Chondrocyte (in vitro differentiated cells): Measurements from ENCODE around the gene IL17B. TPM values are rescaled to one million over a fixed set of nuclear protein-coding genes. Genes with fewer than 3 reads are reported as not detected.

Experiments
- DNase-seq: peaks from one replicate; pipeline ENCODE4 v3.0.0; 2021; ENCODE audit warnings: mixed read lengths, low spot score
- H3K27ac Mint-ChIP-seq: one replicate; pipeline ENCODE4 v1.8.0; 2021; ENCODE audit warnings: mild to moderate bottlenecking, moderate library complexity, mixed read lengths; ENCODE audit not compliant: unreplicated experiment
- H3K27me3 Mint-ChIP-seq: 2 replicates; pipeline ENCODE4 v1.8.0; 2021; ENCODE audit warnings: low read depth, mixed read lengths
- H3K36me3 Mint-ChIP-seq: 2 replicates; pipeline ENCODE4 v1.8.0; 2021; ENCODE audit warnings: low read depth, mixed read lengths
- H3K4me1 Mint-ChIP-seq: 2 replicates; pipeline ENCODE4 v1.8.0; 2021; ENCODE audit warnings: low read depth, mild to moderate bottlenecking, mixed read lengths
- H3K4me3 Mint-ChIP-seq: one replicate; pipeline ENCODE4 v1.8.0; 2021; ENCODE audit warnings: mild to moderate bottlenecking, moderate library complexity, mixed read lengths; ENCODE audit not compliant: unreplicated experiment
- H3K9me3 Mint-ChIP-seq: 2 replicates; pipeline ENCODE4 v1.8.0; 2021; ENCODE audit warnings: low read depth, mixed read lengths
- total RNA-seq: library from RNA; stranded (reverse); gene quantifications from 3 replicates; pipeline ENCODE4 v1.2.1, GENCODE V29; 2021
- TF ChIP-seq, protein P1 (sequence below): fragments of 200-600 bp; sonication (generic); IDR thresholded peaks from 2 replicates; pipeline ENCODE4 v1.5.0; 2021; ENCODE audit warnings: antibody characterized with exemption, mild to moderate bottlenecking, moderate library complexity

Gene IL17B
- total RNA-seq, 1 donor from 2014 or later: 4.6 TPM

DNA sequence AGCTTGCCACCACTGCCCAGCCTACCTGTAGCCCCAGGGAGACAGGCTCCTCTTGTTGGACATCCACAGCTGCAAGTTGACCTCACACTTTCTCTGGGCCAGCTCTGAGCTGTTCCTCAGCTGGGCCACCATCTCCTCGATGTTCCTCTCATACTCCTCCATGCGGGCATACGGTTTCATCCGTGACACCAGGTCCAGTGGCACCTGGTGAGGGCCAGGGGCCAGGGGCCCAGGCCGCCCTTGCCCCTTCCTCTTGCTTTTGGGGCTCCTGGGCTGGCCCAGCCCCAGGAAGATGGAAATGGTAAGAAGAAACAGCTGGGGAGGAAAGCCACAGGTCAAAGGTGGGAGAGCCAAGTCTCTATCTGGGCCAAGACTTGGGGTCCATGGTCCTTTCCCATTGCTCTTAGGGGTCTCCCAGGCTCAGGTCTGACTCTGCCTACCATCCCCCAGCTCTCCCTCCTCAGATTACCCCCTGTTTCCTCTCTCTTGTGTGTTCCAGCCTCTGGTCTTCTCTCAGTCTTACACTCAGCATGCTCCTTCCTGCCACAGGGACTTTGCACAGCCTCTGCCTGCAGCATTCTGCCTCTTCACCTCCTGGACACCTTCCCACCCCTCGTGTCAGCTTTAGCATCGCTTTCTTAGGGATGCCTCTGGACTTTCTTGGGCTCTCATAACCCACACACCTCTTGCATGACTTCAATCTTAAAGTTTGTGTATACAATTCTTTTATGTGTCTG lies 2.2 kb downstream of the IL17B start:
- Mint-ChIP-seq H3K27ac (no peak overlapping the region), H3K36me3 (no peaks in the 10 kb centered on the region), H3K27me3 (no peaks in the 10 kb centered on the region), H3K4me3 (no peak overlapping the region), H3K9me3 (no peaks in the 10 kb centered on the region), H3K4me1 (peaks cover 44% of the 10 kb centered on the region)
- TF ChIP-seq, protein P1, sequence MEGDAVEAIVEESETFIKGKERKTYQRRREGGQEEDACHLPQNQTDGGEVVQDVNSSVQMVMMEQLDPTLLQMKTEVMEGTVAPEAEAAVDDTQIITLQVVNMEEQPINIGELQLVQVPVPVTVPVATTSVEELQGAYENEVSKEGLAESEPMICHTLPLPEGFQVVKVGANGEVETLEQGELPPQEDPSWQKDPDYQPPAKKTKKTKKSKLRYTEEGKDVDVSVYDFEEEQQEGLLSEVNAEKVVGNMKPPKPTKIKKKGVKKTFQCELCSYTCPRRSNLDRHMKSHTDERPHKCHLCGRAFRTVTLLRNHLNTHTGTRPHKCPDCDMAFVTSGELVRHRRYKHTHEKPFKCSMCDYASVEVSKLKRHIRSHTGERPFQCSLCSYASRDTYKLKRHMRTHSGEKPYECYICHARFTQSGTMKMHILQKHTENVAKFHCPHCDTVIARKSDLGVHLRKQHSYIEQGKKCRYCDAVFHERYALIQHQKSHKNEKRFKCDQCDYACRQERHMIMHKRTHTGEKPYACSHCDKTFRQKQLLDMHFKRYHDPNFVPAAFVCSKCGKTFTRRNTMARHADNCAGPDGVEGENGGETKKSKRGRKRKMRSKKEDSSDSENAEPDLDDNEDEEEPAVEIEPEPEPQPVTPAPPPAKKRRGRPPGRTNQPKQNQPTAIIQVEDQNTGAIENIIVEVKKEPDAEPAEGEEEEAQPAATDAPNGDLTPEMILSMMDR: no peak
- no peak for DNase-seq

DNA sequence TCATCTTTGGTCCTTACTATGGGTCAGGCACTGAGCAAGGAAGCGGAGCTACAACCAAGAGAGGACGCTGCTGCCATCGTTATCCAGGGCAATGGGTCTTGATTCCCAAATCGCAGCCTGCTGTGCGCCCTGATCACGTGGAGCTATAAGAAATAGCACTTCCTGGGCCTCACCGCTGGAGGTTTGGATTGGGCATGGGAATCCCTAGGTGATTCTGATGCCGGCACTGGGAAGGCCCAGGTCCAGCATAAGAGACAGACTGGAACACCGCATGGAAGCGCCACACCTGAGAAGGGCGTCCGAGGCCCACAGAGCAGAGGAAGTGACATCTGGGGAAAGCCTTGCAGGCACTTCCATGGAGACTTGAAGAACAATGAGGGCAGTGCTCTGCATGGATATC lies 3.0 kb downstream of the IL17B start:
- H3K27me3 Mint-ChIP-seq: no peaks in the 10 kb centered on the region

DNA sequence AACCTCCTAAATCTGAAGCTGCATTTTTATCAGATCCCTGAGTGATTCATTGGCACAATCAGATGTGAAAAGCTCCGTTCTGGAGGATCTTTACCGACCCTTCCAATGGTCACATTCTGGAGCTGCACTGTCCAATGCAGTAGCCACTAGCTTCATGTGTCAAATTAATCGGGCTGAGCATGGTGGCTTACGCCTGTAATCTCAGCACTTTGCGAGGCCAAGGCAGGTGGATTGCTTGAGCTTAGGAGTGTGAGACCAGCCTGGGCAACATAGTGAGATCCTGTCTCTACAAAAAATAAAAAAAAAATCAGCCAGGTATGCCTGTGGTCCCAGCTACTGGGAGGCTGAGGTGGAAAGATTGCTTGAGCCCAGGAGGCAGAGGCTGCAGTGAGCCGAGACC lies 3.7 kb downstream of the IL17B start:
- no peak for DNase-seq
- TF ChIP-seq, protein P1: no peak
- Mint-ChIP-seq H3K4me3 (no peak overlapping the region), H3K36me3 (no peaks in the 10 kb centered on the region), H3K27ac (no peak overlapping the region), H3K9me3 (no peaks in the 10 kb centered on the region), H3K27me3 (no peaks in the 10 kb centered on the region), H3K4me1 (peaks cover 41% of the 10 kb centered on the region)

More for the DNA sequence above, 3.0 kb downstream of the IL17B start:
- no peak for DNase-seq
- TF ChIP-seq, protein P1: no peak
- H3K36me3 Mint-ChIP-seq: no peaks in the 10 kb centered on the region
- H3K9me3 Mint-ChIP-seq: no peaks in the 10 kb centered on the region
- H3K4me3 Mint-ChIP-seq: no peak overlapping the region
- H3K27ac Mint-ChIP-seq: no peak overlapping the region
- H3K4me1 Mint-ChIP-seq: peaks cover 43% of the 10 kb centered on the region

DNA sequence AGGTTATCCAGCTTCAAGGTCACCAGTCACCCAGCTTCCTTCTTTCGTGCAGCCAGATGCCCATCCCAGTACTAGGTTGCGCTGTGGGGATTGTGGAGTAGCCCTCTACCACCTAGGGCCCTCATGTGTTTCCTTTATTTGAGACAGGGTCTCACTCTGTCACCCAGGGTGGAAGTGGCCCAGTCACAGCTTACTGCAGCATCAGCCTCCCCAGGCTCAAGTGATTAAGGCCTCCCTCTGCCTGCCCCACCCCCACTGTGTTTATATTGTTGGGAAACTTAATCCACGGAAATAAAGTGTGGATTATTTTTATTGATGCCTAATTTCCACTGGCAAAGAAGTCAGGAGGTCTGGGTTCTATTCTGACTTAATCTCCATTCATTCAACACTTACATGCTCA lies 4.3 kb downstream of the IL17B start:
- Mint-ChIP-seq H3K4me1 (peaks cover 36% of the 10 kb centered on the region), H3K9me3 (no peaks in the 10 kb centered on the region), H3K4me3 (no peak overlapping the region), H3K27ac (no peak overlapping the region), H3K36me3 (no peaks in the 10 kb centered on the region), H3K27me3 (no peaks in the 10 kb centered on the region)
- TF ChIP-seq, protein P1: no peak
- DNase-seq: no peak

DNA sequence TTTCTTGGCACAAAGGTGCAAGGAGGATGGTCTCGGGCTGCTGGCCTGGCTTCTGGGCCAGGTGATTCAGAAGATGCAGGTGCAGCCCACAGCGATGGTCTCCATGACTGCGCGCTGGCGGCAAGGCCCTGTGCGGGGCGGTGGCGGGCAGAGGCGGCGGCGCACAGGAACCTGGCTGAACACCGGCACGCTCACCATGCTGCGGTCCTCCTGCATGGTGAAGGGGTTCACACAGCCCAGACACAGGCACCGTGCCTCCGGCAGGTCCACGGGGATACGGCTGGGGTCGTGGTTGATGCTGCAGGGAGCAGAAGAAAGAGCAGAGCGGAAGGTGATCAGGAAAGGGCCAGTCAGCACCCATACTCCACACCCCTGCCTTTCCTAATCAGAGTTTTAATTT lies 4.8 kb downstream of the IL17B start:
- Mint-ChIP-seq H3K27ac (no peak overlapping the region), H3K4me1 (peaks cover 31% of the 10 kb centered on the region), H3K9me3 (no peaks in the 10 kb centered on the region), H3K36me3 (no peaks in the 10 kb centered on the region), H3K27me3 (no peaks in the 10 kb centered on the region), H3K4me3 (no peak overlapping the region)
- DNase-seq: no peak
- TF ChIP-seq, protein P1: no peak
